ENCODE results near the gene RCOR2. TPM values are rescaled to one million over a fixed set of nuclear protein-coding genes. Genes with fewer than 3 reads are reported as not detected.

Gene RCOR2
- total RNA-seq, 1 experiment from 2014 or later = not detected

DNA sequence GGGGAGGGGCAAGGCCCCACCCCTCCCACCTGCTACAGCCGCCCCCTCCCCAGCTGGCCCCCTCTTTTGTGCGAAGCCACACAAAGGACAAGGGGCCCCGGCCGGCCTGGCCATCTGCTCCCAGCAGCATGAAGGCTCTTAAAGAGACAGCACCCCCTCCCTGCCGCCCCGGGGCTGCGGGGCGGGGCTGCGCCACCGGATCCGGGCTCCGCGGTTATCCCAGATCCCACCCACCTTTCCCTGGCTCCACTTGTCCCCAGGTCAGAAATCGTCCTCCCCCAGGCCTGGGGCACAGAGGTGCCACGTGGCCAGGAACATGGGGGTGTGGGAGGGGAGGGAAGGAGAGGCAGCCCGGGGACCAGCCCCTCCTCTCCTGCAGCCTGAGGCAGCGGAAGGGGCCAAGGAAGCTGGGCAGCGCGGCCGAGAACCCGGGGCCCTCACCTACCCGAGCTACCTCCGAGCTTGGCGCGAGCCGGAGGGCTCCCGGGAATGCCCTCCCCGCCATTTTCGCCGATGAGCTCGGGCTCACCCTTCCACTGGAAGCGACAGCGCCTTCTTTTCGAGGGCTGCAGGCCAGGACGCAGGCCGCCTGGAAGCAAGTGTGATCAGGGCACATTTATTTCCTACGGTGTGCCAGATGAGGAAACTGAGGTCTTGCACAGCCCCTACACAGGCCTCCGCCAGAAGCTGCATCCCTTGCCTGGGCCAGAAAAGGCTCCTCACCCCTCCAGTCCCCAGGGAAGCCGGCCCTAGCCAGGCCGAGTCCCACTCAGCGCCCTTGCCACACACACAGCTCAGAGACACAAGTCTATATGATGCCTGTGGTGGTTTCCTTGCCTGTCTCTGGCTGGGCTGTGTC is 2.5 kb upstream of the RCOR2 start:
- no peak overlapping the region for H3K4me3 Mint-ChIP-seq (ENCODE audit: unreplicated experiment)
- DNase-seq (ENCODE audit: unreplicated experiment) = no peak
- no TSS peak for BruUV-seq (replicated peaks)
- H3K27me3 Mint-ChIP-seq (ENCODE audit: insufficient read depth, unreplicated experiment) = no peaks in the 10 kb centered on the region
- H3K27ac Mint-ChIP-seq (ENCODE audit: low read depth, unreplicated experiment) = no peak overlapping the region
- POLR2A ChIA-PET = no interaction called here
- H3K4me1 Mint-ChIP-seq (ENCODE audit: insufficient read depth, unreplicated experiment) = peaks cover 9% of the 10 kb centered on the region
- no peaks in the 10 kb centered on the region for H3K9me3 Mint-ChIP-seq (ENCODE audit: unreplicated experiment)
- intact Hi-C loops (cut with micrococcal nuclease) = no loop called here
- CTCF ChIA-PET = no interaction called here
- TF ChIP-seq, protein P1, sequence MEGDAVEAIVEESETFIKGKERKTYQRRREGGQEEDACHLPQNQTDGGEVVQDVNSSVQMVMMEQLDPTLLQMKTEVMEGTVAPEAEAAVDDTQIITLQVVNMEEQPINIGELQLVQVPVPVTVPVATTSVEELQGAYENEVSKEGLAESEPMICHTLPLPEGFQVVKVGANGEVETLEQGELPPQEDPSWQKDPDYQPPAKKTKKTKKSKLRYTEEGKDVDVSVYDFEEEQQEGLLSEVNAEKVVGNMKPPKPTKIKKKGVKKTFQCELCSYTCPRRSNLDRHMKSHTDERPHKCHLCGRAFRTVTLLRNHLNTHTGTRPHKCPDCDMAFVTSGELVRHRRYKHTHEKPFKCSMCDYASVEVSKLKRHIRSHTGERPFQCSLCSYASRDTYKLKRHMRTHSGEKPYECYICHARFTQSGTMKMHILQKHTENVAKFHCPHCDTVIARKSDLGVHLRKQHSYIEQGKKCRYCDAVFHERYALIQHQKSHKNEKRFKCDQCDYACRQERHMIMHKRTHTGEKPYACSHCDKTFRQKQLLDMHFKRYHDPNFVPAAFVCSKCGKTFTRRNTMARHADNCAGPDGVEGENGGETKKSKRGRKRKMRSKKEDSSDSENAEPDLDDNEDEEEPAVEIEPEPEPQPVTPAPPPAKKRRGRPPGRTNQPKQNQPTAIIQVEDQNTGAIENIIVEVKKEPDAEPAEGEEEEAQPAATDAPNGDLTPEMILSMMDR (IDR thresholded peaks at IDR 0.05; ENCODE audit: unreplicated experiment) = no peak
- H3K36me3 Mint-ChIP-seq (ENCODE audit: insufficient read depth, unreplicated experiment) = no peaks in the 10 kb centered on the region

DNA sequence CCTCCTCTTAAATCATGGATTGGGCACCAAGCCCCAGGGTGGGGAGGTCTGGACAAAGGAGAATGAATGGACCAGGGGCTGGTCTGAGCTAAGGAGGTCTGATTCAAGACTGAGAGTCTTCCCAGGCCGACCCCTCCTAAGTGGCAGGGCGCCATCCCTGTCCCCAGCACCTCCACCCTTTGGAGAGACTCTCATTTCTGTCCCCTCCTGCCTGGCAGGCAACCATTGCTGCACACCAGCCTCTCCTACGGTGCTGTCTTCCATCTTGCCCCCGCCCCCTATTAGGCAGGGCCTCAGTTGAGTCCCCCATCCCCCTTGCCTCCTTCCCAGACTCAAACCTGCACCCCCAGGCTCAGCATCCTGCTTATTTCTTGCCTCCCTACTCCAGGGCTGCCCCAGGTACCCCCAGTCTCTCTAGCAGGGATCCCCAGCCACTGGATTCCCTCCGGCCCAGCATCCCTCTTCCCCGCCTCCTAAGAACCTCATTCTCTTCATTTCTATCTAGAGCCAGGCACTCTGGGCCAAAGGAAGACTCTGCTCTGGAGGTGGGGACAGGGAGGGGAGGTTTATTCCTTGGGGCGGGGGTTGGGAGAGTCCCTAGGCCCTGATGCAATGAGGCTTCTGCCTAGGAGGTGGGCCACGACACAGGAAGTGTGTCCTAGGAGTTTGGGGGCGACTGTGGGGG is 1.7 kb upstream of the RCOR2 start:
- CTCF ChIA-PET = interaction anchor here (1.4 kb wide), 1 partner anchor 12 kb away, joined by 5 read pairs; no protein-coding TSS in a partner anchor

DNA sequence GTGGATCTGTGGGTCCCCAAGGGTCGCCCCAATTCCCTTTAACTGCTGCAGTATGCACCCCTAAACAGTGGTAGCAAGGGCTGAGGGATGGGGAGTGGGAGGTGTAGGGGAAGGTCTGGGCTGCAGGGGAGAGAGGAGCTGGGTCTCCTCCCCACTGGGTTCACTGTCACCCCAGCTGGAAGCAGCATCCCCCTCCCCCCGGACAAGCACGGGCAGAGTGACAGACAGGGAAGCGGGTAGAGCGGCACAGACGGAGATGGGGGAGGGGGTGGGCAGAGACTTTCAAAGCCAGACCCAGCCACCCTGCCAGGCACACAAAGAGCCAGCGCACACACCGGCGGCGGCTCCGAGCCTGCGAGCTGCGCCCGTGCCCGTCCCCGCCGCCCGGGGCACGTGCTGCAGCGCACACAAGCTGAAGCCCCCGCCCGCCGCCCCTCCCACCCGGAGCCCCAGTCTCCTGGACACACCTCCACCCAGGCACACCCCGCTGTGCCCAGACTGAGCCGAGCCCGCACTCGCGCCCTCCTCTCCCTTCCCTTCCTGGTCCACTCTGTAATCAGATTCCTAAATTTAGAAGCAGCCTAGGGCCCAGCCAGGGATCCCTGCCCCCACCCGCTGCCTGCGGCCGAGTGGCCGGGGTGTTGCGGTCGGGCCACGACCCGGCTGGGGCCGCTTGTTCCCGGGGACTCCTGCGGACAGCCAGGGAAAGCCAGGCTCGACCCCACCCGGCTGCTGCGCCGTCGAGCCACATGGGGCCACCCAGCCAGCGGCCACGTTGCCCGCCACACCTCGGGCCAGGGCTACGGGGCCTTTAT is 935 bp upstream of the RCOR2 start:
- TF ChIP-seq, protein P1 (IDR thresholded peaks at IDR 0.05; ENCODE audit: unreplicated experiment) = no peak
- POLR2A ChIA-PET = interaction anchor here (0.5 kb wide), 1 partner anchor 1377 kb away, joined by 3 read pairs; no protein-coding TSS in a partner anchor
- Mint-ChIP-seq H3K36me3 (ENCODE audit: insufficient read depth, unreplicated experiment) (no peaks in the 10 kb centered on the region), H3K4me3 (ENCODE audit: unreplicated experiment) (peak overlapping the region; percentile 15), H3K9me3 (ENCODE audit: unreplicated experiment) (no peaks in the 10 kb centered on the region), H3K27me3 (ENCODE audit: insufficient read depth, unreplicated experiment) (no peaks in the 10 kb centered on the region), H3K27ac (ENCODE audit: low read depth, unreplicated experiment) (no peak overlapping the region), H3K4me1 (ENCODE audit: insufficient read depth, unreplicated experiment) (peaks cover 6% of the 10 kb centered on the region)
- intact Hi-C loops (cut with micrococcal nuclease) = no loop called here
- CTCF ChIA-PET = interaction anchor here (0.6 to 1.4 kb wide), 5 partner anchors 11 to 362 kb away, joined by 3 to 5 read pairs (median 4); no protein-coding TSS in a partner anchor
- no TSS peak for BruUV-seq (replicated peaks)
- DNase-seq (ENCODE audit: unreplicated experiment) = peak; percentile 23

More for the DNA sequence above, 1.7 kb upstream of the RCOR2 start:
- intact Hi-C loops (cut with micrococcal nuclease) = no loop called here
- Mint-ChIP-seq H3K27ac (ENCODE audit: low read depth, unreplicated experiment) (no peak overlapping the region), H3K4me1 (ENCODE audit: insufficient read depth, unreplicated experiment) (peaks cover 6% of the 10 kb centered on the region), H3K36me3 (ENCODE audit: insufficient read depth, unreplicated experiment) (no peaks in the 10 kb centered on the region), H3K4me3 (ENCODE audit: unreplicated experiment) (peak overlapping the region; percentile 15), H3K9me3 (ENCODE audit: unreplicated experiment) (no peaks in the 10 kb centered on the region), H3K27me3 (ENCODE audit: insufficient read depth, unreplicated experiment) (no peaks in the 10 kb centered on the region)
- no peak for DNase-seq (ENCODE audit: unreplicated experiment)
- no TSS peak for BruUV-seq (replicated peaks)
- POLR2A ChIA-PET = no interaction called here
- TF ChIP-seq, protein P1 (IDR thresholded peaks at IDR 0.05; ENCODE audit: unreplicated experiment) = no peak
